Measurements from ENCODE around the gene SMIM3. TPM values are rescaled to one million over a fixed set of nuclear protein-coding genes. Genes with fewer than 3 reads are reported as not detected.

The SMIM3 gene
- total and polyA plus RNA-seq, 12 donors: 12.3 to 57.4 (median 27.6) TPM

- H3K4me3 ChIP-seq: peak overlapping the region in 1 of 4 donors; percentile 88
- H3K4me1 ChIP-seq (replicated peaks in 1 of 2): peaks cover 42 to 72% of the 10 kb centered on the region in 2 donors
- H3K9me3 ChIP-seq (replicated peaks in 1 of 3): no peaks in the 10 kb centered on the region
- H3K27ac ChIP-seq: peak overlapping the region; percentile 61 to 96 (median 85)
- 78 to 86% (median 81%) methylated on average over 5 of the region's 5 CpGs for WGBS, 4 donors
- TF ChIP-seq POLR2A (IDR thresholded peaks at IDR 0.05) (no peak), CTCF (IDR thresholded peaks at IDR 0.05) (no peak)
- intact Hi-C loops (cut with DNase I): no loop called here
- no peak for DNase-seq
- no peaks in the 10 kb centered on the region for H3K36me3 ChIP-seq (replicated peaks in 1 of 2)
- no peaks in the 10 kb centered on the region for H3K27me3 ChIP-seq
Measured at GRCh38 chr5:150780816-150781221, 2.3 kb downstream of the SMIM3 start.

- DNase-seq: peak; percentile 53 to 93 (median 78)
- peaks cover 42 to 77% of the 10 kb centered on the region in 2 donors for H3K4me1 ChIP-seq (replicated peaks in 1 of 2)
- peak overlapping the region in 1 of 4 donors; percentile 88 for H3K4me3 ChIP-seq
- peak overlapping the region; percentile 61 to 96 (median 85) for H3K27ac ChIP-seq
- H3K9me3 ChIP-seq (replicated peaks in 1 of 3): no peaks in the 10 kb centered on the region
- intact Hi-C loops (cut with DNase I): no loop called here
- H3K36me3 ChIP-seq (replicated peaks in 1 of 2): no peaks in the 10 kb centered on the region
- 45 to 54% (median 50%) methylated on average over 6 to 10 of the region's 10 CpGs for WGBS, 4 donors
- TF ChIP-seq POLR2A (IDR thresholded peaks at IDR 0.05) (peak; percentile 35 to 48), CTCF (IDR thresholded peaks at IDR 0.05) (peak in 2 of 6 experiments; percentile 16 to 21)
- H3K27me3 ChIP-seq: no peaks in the 10 kb centered on the region
Measured at GRCh38 chr5:150781706-150782614, 3.4 kb downstream of the SMIM3 start.

GRCh38 chr5:150782850-150783249, 4.3 kb downstream of the SMIM3 start:
- intact Hi-C loops (cut with DNase I): no loop called here
- H3K4me3 ChIP-seq: peak overlapping the region in 1 of 4 donors; percentile 17
- TF ChIP-seq CTCF (IDR thresholded peaks at IDR 0.05): no peak
- no peak for TF ChIP-seq POLR2A (IDR thresholded peaks at IDR 0.05)
- peaks cover 38 to 79% of the 10 kb centered on the region in 2 donors for H3K4me1 ChIP-seq (replicated peaks in 1 of 2)
- peak overlapping the region; percentile 61 to 96 (median 85) for H3K27ac ChIP-seq
- no peaks in the 10 kb centered on the region for H3K9me3 ChIP-seq (replicated peaks in 1 of 3)
- H3K27me3 ChIP-seq: no peaks in the 10 kb centered on the region
- H3K36me3 ChIP-seq (replicated peaks in 1 of 2): no peaks in the 10 kb centered on the region
- peak in 1 of 7 donors; percentile 29 for DNase-seq
- WGBS, 4 donors: 13 to 26% (median 16%) methylated on average over 3 of the region's 3 CpGs

GRCh38 chr5:150783422-150783928, 4.9 kb downstream of the SMIM3 start:
- Histone ChIP-seq H3K4me1 (replicated peaks in 1 of 2) (peaks cover 36 to 80% of the 10 kb centered on the region in 2 donors), H3K4me3 (peak overlapping the region in 1 of 4 donors; percentile 17), H3K9me3 (replicated peaks in 1 of 3) (no peaks in the 10 kb centered on the region), H3K27me3 (no peaks in the 10 kb centered on the region), H3K36me3 (replicated peaks in 1 of 2) (no peaks in the 10 kb centered on the region), H3K27ac (peak overlapping the region; percentile 61 to 96 (median 85))
- peak; percentile 61 to 84 (median 73) for DNase-seq
- WGBS, 4 donors: 11 to 18% (median 15%) methylated on average over 5 to 7 of the region's 7 CpGs
- intact Hi-C loops (cut with DNase I): no loop called here
- TF ChIP-seq CTCF (IDR thresholded peaks at IDR 0.05) (no peak), POLR2A (IDR thresholded peaks at IDR 0.05) (peak in 1 of 2 donors; percentile 25)

All from adrenal gland (tissue), 12 donors.